Thyroid gland (tissue), 4 donors: Measurements from ENCODE around the gene SYNGAP1.

Source experiments
- CTCF ChIP-seq, 6 experiments: fragments of 200-600 bp in 3 of 6; fragments of 450-650 bp in 3 of 6; sonication (generic) in 3 of 6; IDR thresholded peaks; one replicate each; pipeline ENCODE4 v1.5.1; 2016 to 2019; ENCODE audit warnings: antibody characterized with exemption in 6 of 6, mild to moderate bottlenecking in 2 of 6, inconsistent platforms in 1 of 6, moderate library complexity in 1 of 6
- POLR2A ChIP-seq, 2 donors: fragments of 450-650 bp; IDR thresholded peaks; one replicate each; pipeline ENCODE4 v1.6.1; 2017; ENCODE audit warnings: antibody characterized with exemption in 2 of 2, mild to moderate bottlenecking in 2 of 2, moderate library complexity in 1 of 2

- TF ChIP-seq CTCF (IDR thresholded peaks at IDR 0.05) (no peak), POLR2A (IDR thresholded peaks at IDR 0.05) (no peak)
Observed at GRCh38 chr6:33469661-33470060, 49.8 kb downstream of the SYNGAP1 start.
